Measurements from ENCODE around the gene SLC25A5.

SLC25A5 gene

DNA sequence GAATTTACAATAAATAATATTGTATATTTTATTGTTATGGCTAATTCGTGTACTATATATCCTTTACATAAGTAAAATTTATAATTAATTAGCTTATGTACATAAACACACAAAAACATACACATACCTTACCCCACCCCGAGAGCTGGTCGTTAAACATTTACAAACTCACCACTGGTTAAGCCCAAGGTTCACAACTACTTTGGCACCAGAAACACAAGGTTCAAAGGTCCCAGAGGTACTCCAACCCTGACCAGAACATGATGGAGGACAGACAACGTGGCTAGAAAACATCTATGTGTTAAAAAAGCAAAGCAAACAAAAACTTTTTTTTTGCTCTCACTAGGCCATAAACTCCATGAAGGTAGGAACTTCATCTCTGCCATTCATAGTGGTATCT is 37.7 kb downstream of the SLC25A5 start:
- DNase-seq (ENCODE audit: low read depth): no peak

DNA sequence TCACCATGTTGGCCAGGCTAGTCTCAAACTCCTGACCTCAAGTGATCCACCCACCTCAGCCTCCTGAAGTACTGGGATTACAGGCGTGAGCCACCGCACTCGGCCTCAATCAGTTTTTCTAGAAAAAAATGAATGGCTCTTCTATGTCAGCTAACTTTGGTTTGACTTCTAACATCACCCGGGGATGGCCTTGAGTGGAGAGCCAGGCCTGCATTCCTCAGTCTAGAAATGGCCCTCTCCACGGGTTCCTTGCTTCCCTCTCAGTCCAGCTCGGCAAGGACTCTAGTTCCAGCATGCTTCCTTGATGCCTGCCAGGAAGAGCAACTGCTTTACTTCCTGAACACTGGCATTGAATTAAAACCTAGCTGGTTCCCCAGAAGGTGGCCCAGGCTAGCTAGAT is 39.0 kb downstream of the SLC25A5 start:
- DNase-seq (ENCODE audit: low read depth): no peak

DNA sequence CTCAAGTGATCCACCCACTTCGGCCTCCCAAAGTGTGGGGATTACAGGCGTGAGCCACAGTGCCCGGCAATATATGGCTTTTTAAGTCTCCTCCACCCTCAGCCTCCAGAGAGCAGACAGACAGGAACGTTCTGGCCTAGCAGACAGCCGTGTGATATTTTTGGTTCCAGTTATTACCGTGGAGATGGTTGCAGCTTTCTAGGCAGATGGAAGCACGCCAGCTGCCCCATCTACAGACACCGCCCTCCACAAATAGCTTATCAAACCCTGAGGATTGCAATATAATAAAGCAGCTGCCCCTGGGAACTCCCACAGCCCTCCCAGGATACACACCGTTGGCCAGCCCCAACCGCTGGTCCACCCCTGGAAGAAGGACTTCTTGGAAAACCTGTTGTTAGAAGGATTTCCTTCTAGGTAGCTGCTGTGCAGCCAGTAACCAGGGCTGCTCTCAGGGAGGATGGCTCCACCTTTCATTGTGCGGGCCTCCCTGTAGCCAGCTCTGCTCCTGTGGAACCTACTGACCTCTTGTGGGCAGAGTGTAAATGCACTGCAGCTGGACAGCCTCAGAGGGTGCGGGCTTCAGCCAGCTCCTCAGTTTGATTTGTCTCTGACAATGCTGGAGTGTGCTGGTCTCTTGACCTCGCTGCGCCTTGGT is 44.0 kb downstream of the SLC25A5 start:
- no peak for DNase-seq (ENCODE audit: low read depth)

DNA sequence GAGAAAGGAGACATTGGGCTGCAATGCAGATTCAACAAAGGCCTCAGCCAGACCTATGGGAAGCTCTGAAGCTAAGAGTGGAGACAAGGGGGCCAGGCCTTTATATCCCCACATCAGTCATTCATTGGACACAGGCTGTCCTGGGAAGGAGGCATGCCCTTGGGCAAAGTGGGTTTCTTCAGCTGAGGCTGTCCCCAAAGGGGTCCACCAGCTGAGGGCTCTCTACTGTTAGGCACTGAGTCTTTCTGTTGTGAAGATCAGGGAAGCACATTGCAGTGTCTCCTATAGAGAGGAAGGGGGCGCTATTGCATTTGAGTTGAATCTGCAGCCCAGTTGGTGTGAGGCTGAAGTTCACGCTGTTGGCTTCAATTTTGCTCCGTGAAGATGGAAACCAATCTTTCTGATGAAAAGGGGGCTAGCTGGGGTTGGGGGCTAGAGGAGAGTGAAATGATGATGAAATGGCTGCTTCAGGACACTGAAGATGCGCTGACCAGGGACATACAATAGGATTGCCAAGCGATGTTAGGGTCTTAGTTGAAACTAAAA is 48.0 kb downstream of the SLC25A5 start:
- DNase-seq (ENCODE audit: low read depth): no peak

DNA sequence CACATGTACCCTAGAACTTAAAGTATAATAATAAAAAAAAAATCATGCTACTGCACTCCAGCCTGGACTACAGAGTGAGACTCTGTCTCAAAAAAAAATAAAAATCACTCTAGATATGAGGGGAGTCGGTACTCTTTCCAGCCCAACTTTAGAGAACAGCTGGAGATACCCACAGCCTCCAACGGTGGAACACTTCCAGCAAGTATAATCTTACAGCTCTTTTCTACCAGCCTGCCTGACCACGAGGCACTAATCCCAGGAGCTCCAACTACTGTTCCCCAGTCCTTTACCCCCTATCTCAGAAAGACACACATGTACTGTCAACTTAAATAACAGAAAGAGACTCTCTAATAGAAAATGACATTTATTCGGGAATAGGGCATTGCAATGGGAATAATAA is 50.1 kb downstream of the SLC25A5 start:
- DNase-seq (ENCODE audit: low read depth): no peak

Data from stimulated activated CD8-positive, alpha-beta memory T cell treated with anti-CD3 and anti-CD28 coated beads, Interleukin-7, amount 100 ng/mL, for 24 hours (primary cell).